K562 (cell line): Measurements from ENCODE around the gene FUCA2. TPM values are rescaled to one million over a fixed set of nuclear protein-coding genes. Genes with fewer than 3 reads are reported as not detected.

ENCODE experiments used
- BCOR ChIP-seq: fragments of 450-650 bp; IDR thresholded peaks from 2 replicates; pipeline ENCODE4 v1.6.1; 2016
- C11orf30 ChIP-seq: fragments of 450-650 bp; IDR thresholded peaks from 2 replicates; pipeline ENCODE4 v1.6.1; 2016; ENCODE audit warnings: low read depth, mild to moderate bottlenecking
- FOXA1 ChIP-seq: fragments of 450-650 bp; IDR thresholded peaks from 2 replicates; pipeline ENCODE4 v1.6.1; 2016; ENCODE audit warnings: mild to moderate bottlenecking, borderline replicate concordance
- GABPA ChIP-seq: fragments of 200-800 bp; sonication (Bioruptor generic); conservative IDR thresholded peaks from 2 replicates; pipeline ENCODE4 v1.6.1; 2016; ENCODE audit warnings: low read depth, missing genetic modification characterization, missing compliant biosample characterization
- HDAC1 ChIP-seq, 2 experiments: fragments of 450-650 bp; IDR thresholded peaks; 2 replicates each; pipeline ENCODE4 v1.6.1; 2016 to 2017; ENCODE audit warnings: inconsistent platforms in 1 of 2, mild to moderate bottlenecking in 1 of 2, moderate library complexity in 1 of 2
- JUNB ChIP-seq: fragments of 450-650 bp; formaldehyde crosslinking; conservative IDR thresholded peaks from 2 replicates; pipeline ENCODE4 v1.4.0; 2020; ENCODE audit warnings: mild to moderate bottlenecking
- NFATC3 ChIP-seq: fragments of 450-650 bp; IDR thresholded peaks from 2 replicates; pipeline ENCODE4 v1.6.1; 2017; ENCODE audit warnings: mild to moderate bottlenecking
- PPARD ChIP-seq: fragments of 250-450 bp; sonication (Bioruptor Pico); IDR thresholded peaks from 2 replicates; pipeline ENCODE4 v1.8.0; 2022; ENCODE audit warnings: inconsistent platforms, mild to moderate bottlenecking, moderate library complexity
- RBM15 ChIP-seq: fragments of 200-400 bp; formaldehyde crosslinking; IDR thresholded peaks from 2 replicates; pipeline ENCODE4 v1.6.1; 2018; ENCODE audit warnings: mild to moderate bottlenecking, low read length, moderate library complexity; ENCODE audit not compliant: insufficient read depth
- ZNF263 ChIP-seq: sonication (generic); formaldehyde crosslinking; IDR thresholded peaks from 2 replicates; pipeline ENCODE4 v1.8.0; 2022; ENCODE audit warnings: mild to moderate bottlenecking, missing genetic modification reagents, borderline replicate concordance
- polyA plus RNA-seq, 8 experiments: library from polyadenylated mRNA; depleted of rRNA in 4 of 8; stranded (reverse) in 5 of 8; unstranded in 3 of 8; fragments of >200 nt; fragmentation: Nextera tagmentation in 2 of 8; fragmentation: Illumina TruSeq in 1 of 8; extraction: Ambion mirVana in 2 of 8; extraction: Trizol in 1 of 8; gene quantifications; 2 replicates each; pipeline versions ENCODE4 v1.2.1 to v1.2.3, GENCODE V29; 2011 to 2014; ENCODE audit warnings: inconsistent platforms in 1 of 8, missing spikeins in 1 of 8
- total RNA-seq, 7 experiments: library from RNA; depleted of rRNA in 6 of 7; stranded (reverse); fragments of >200 nt in 6 of 7; fragmentation: Illumina TruSeq in 2 of 7; extraction: Trizol in 2 of 7; gene quantifications; 2 replicates each; pipeline versions ENCODE4 v1.2.1 to v1.2.3, GENCODE V29; 2011 to 2021; ENCODE audit warnings: low replicate concordance in 1 of 7
- TF ChIP-seq, protein P1 (sequence below): fragments of 450-650 bp; IDR thresholded peaks from 2 replicates; pipeline ENCODE4 v1.6.1; 2016; ENCODE audit warnings: low read depth, mild to moderate bottlenecking, moderate library complexity
- TF ChIP-seq, protein P2 (sequence below): sonication (generic); formaldehyde crosslinking; IDR thresholded peaks from 2 replicates; pipeline ENCODE4 v1.8.0; 2022; ENCODE audit warnings: mild to moderate bottlenecking, missing genetic modification reagents
- TF ChIP-seq, protein P3 (sequence below), 2 experiments: fragments of 450-650 bp; IDR thresholded peaks; 2 replicates each; pipeline ENCODE4 v1.6.1; 2018; ENCODE audit warnings: mild to moderate bottlenecking in 2 of 2, low read depth in 1 of 2; ENCODE audit not compliant: partially characterized antibody in 2 of 2
- TF ChIP-seq, protein P4 (sequence below): fragments of 450-650 bp; formaldehyde crosslinking; IDR thresholded peaks from 2 replicates; pipeline ENCODE4 v1.4.0; 2020; ENCODE audit warnings: mild to moderate bottlenecking, moderate library complexity

The FUCA2 gene
- total and polyA plus RNA-seq, 9 of the 15 experiments (the other 6 are each of a cell fraction or from before 2014, with no cell fraction given): 20.6 to 112 (median 79.3) TPM

DNA sequence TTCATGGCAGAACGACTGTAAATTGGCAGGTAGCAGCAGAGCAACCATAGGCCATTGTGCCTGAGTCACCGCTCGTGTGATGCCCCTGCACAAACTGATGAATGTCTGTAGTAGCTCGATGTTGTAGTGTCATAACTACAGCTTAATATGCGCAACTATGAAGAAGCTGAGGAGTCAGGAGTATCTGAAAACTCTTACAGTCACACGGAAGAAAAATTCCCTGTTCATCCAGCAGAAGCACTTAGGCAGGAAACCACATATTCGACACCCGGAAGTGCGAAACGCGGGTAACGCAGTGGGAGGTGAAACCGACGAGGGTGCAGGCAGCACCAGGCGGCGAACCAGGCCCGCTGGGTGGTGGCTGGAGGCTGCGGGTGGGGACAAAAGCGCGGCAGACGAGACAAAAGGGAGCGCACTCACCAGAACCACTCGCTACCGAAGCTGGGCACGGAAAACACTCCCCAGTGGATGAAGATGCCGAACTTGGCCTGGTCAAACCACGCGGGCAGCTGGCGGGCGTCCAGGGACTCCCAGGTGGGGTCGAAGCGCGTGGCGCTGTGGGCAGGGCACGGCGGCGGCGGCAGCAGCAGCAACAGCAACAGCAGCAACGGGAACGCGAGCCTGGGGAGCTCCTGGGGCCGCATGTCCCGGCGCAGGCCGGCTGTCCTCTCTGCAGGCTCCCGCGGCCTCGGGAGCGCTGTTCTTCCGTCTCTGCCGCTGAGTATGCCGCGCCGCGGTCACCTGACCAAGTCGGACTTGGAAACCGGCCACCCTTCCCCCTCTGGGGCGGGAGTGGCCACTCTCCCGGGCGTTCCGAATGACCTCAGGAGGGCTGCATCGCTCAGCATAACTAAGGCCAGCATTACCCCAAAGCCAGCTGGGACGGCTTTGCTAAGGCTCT is at the start of gene FUCA2 (continued):
- TF ChIP-seq, protein P1, sequence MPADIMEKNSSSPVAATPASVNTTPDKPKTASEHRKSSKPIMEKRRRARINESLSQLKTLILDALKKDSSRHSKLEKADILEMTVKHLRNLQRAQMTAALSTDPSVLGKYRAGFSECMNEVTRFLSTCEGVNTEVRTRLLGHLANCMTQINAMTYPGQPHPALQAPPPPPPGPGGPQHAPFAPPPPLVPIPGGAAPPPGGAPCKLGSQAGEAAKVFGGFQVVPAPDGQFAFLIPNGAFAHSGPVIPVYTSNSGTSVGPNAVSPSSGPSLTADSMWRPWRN: no peak
- TF ChIP-seq, protein P2, sequence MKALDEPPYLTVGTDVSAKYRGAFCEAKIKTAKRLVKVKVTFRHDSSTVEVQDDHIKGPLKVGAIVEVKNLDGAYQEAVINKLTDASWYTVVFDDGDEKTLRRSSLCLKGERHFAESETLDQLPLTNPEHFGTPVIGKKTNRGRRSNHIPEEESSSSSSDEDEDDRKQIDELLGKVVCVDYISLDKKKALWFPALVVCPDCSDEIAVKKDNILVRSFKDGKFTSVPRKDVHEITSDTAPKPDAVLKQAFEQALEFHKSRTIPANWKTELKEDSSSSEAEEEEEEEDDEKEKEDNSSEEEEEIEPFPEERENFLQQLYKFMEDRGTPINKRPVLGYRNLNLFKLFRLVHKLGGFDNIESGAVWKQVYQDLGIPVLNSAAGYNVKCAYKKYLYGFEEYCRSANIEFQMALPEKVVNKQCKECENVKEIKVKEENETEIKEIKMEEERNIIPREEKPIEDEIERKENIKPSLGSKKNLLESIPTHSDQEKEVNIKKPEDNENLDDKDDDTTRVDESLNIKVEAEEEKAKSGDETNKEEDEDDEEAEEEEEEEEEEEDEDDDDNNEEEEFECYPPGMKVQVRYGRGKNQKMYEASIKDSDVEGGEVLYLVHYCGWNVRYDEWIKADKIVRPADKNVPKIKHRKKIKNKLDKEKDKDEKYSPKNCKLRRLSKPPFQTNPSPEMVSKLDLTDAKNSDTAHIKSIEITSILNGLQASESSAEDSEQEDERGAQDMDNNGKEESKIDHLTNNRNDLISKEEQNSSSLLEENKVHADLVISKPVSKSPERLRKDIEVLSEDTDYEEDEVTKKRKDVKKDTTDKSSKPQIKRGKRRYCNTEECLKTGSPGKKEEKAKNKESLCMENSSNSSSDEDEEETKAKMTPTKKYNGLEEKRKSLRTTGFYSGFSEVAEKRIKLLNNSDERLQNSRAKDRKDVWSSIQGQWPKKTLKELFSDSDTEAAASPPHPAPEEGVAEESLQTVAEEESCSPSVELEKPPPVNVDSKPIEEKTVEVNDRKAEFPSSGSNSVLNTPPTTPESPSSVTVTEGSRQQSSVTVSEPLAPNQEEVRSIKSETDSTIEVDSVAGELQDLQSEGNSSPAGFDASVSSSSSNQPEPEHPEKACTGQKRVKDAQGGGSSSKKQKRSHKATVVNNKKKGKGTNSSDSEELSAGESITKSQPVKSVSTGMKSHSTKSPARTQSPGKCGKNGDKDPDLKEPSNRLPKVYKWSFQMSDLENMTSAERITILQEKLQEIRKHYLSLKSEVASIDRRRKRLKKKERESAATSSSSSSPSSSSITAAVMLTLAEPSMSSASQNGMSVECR (CRISPR knock-in tag): peak; percentile 97; the same call in 1 of the 2 replicates
- TF ChIP-seq RBM15: no peak
- peak; percentile 58 to 91; a peak in 3 of 4 replicates for TF ChIP-seq HDAC1 (IDR thresholded peaks at IDR 0.05)
- TF ChIP-seq, protein P3, sequence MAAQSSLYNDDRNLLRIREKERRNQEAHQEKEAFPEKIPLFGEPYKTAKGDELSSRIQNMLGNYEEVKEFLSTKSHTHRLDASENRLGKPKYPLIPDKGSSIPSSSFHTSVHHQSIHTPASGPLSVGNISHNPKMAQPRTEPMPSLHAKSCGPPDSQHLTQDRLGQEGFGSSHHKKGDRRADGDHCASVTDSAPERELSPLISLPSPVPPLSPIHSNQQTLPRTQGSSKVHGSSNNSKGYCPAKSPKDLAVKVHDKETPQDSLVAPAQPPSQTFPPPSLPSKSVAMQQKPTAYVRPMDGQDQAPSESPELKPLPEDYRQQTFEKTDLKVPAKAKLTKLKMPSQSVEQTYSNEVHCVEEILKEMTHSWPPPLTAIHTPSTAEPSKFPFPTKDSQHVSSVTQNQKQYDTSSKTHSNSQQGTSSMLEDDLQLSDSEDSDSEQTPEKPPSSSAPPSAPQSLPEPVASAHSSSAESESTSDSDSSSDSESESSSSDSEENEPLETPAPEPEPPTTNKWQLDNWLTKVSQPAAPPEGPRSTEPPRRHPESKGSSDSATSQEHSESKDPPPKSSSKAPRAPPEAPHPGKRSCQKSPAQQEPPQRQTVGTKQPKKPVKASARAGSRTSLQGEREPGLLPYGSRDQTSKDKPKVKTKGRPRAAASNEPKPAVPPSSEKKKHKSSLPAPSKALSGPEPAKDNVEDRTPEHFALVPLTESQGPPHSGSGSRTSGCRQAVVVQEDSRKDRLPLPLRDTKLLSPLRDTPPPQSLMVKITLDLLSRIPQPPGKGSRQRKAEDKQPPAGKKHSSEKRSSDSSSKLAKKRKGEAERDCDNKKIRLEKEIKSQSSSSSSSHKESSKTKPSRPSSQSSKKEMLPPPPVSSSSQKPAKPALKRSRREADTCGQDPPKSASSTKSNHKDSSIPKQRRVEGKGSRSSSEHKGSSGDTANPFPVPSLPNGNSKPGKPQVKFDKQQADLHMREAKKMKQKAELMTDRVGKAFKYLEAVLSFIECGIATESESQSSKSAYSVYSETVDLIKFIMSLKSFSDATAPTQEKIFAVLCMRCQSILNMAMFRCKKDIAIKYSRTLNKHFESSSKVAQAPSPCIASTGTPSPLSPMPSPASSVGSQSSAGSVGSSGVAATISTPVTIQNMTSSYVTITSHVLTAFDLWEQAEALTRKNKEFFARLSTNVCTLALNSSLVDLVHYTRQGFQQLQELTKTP (IDR thresholded peaks at IDR 0.05; ENCODE audit: low read depth in 1 of 2, partially characterized antibody in 2 of 2): no peak
- peak; percentile 86 for TF ChIP-seq BCOR
- TF ChIP-seq, protein P4, sequence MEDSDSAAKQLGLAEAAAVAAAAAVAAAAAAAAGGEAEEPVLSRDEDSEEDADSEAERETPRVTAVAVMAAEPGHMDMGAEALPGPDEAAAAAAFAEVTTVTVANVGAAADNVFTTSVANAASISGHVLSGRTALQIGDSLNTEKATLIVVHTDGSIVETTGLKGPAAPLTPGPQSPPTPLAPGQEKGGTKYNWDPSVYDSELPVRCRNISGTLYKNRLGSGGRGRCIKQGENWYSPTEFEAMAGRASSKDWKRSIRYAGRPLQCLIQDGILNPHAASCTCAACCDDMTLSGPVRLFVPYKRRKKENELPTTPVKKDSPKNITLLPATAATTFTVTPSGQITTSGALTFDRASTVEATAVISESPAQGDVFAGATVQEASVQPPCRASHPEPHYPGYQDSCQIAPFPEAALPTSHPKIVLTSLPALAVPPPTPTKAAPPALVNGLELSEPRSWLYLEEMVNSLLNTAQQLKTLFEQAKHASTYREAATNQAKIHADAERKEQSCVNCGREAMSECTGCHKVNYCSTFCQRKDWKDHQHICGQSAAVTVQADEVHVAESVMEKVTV (CRISPR knock-in tag): no peak
- TF ChIP-seq ZNF263: peak; percentile 75
- no peak for TF ChIP-seq JUNB (CRISPR knock-in tag)
- TF ChIP-seq C11orf30: 0 out of 2 replicates have a peak, but pooled peaks have one; percentile 44
- peak; percentile 86 for TF ChIP-seq GABPA
- TF ChIP-seq FOXA1: no peak
- TF ChIP-seq PPARD (CRISPR knock-in tag): no peak
- TF ChIP-seq NFATC3: no peak
